Memory B cell (primary cell): ENCODE results near the gene NMRAL1.

Source experiments
- ATAC-seq: fragments of 150-1000 bp; cut with Tn5 transposase; 2 replicates; pipeline ENCODE4 v1.10.0; 2021; ENCODE audit warnings: low read depth, mild to moderate bottlenecking, moderate library complexity
- DNase-seq, 2 donors: peaks; one replicate each; pipeline ENCODE4 v3.0.0; 2022; ENCODE audit warnings: low spot score in 2 of 2
- H3K27ac Mint-ChIP-seq: one replicate; pipeline ENCODE4 v1.8.0; 2022; ENCODE audit warnings: mild to moderate bottlenecking, moderate library complexity, mixed read lengths
- H3K27me3 Mint-ChIP-seq: one replicate; pipeline ENCODE4 v1.8.0; 2022; ENCODE audit warnings: mixed read lengths
- H3K36me3 Mint-ChIP-seq: one replicate; pipeline ENCODE4 v1.8.0; 2022; ENCODE audit warnings: mild to moderate bottlenecking, mixed read lengths
- H3K4me1 Mint-ChIP-seq: one replicate; pipeline ENCODE4 v1.8.0; 2022; ENCODE audit warnings: mixed read lengths
- H3K4me3 Mint-ChIP-seq: one replicate; pipeline ENCODE4 v1.8.0; 2022; ENCODE audit warnings: mild to moderate bottlenecking, moderate library complexity, mixed read lengths
- H3K9me3 Mint-ChIP-seq: one replicate; pipeline ENCODE4 v1.8.0; 2022; ENCODE audit warnings: mixed read lengths

The NMRAL1 gene

GRCh38 chr16:4415538-4416199 lies 58.8 kb downstream of the NMRAL1 start:
- no peaks in the 10 kb centered on the region for H3K9me3 Mint-ChIP-seq
- H3K4me1 Mint-ChIP-seq: peaks cover 24% of the 10 kb centered on the region
- H3K27me3 Mint-ChIP-seq: no peaks in the 10 kb centered on the region
- peak; percentile 19 for ATAC-seq
- H3K27ac Mint-ChIP-seq: peak overlapping the region; percentile 99
- H3K36me3 Mint-ChIP-seq: peaks cover 16% of the 10 kb centered on the region
- DNase-seq: peak; percentile 69
- H3K4me3 Mint-ChIP-seq: peak overlapping the region; percentile 97

- Mint-ChIP-seq H3K36me3 (peaks cover 19% of the 10 kb centered on the region), H3K27me3 (no peaks in the 10 kb centered on the region), H3K9me3 (no peaks in the 10 kb centered on the region), H3K4me1 (peaks cover 24% of the 10 kb centered on the region), H3K27ac (peak overlapping the region; percentile 99), H3K4me3 (peak overlapping the region; percentile 97)
- DNase-seq: peak; percentile 58 to 77
- ATAC-seq: peak; percentile 53
These were observed 60.1 kb downstream of the NMRAL1 start for GRCh38 chr16:4414187-4414917.

DNA sequence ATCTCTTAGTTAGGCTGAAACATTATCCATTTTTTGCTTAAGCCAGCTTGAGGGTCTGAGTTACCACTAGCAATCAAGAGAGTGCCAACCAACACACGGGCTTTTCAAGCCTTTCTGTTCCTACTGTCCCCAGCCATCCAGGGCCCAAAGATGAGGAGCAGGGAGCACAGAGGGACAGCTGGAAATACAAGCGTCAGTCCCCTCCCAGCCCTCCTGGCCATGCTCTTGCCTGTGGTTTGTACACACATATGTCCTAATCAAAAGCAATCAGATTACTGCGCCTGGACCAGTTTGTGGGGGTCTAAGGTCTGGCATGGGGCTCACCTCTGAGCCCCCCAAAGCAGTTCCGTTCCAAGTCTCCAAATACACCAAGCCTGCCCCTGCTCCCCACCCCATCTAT lies 61.6 kb downstream of the NMRAL1 start:
- H3K27me3 Mint-ChIP-seq: no peaks in the 10 kb centered on the region

DNA sequence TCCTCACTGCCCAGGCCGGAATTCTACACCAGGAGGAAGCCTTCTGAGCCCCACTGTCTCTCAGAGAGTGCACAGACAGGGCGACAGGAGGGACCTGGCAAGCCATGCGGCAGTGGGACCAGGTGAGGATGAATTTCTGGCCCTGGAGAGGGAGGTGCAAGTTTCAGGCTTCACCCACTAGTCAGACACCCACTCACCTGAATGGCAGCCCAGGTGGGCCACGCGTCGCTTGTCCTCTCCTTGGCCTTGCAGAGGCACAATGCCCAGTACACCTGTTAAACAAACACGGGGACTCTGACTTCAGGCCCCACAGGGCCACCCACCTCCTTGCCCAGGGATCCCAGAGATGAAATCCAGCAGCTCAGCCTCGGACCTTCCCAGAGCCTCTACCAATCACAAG lies 62.3 kb downstream of the NMRAL1 start:
- Mint-ChIP-seq H3K27me3 (no peaks in the 10 kb centered on the region), H3K9me3 (no peaks in the 10 kb centered on the region), H3K4me3 (no peak overlapping the region), H3K36me3 (peaks cover 21% of the 10 kb centered on the region), H3K27ac (no peak overlapping the region), H3K4me1 (peaks cover 24% of the 10 kb centered on the region)
- ATAC-seq (no peak), DNase-seq (no peak)

More for the DNA sequence above, 61.6 kb downstream of the NMRAL1 start:
- Mint-ChIP-seq H3K4me1 (peaks cover 24% of the 10 kb centered on the region), H3K36me3 (peaks cover 21% of the 10 kb centered on the region), H3K4me3 (no peak overlapping the region), H3K9me3 (no peaks in the 10 kb centered on the region), H3K27ac (no peak overlapping the region)
- no peak for DNase-seq
- ATAC-seq: no peak
